ENCODE data around the gene PALLD. TPM values are rescaled to one million over a fixed set of nuclear protein-coding genes. Genes with fewer than 3 reads are reported as not detected.
A peak's percentile ranks its signal among the peaks of the same experiment; 100 is the strongest.

Gene PALLD
- total RNA-seq, 1 experiment from 2014 or later = 9.0 TPM

DNA sequence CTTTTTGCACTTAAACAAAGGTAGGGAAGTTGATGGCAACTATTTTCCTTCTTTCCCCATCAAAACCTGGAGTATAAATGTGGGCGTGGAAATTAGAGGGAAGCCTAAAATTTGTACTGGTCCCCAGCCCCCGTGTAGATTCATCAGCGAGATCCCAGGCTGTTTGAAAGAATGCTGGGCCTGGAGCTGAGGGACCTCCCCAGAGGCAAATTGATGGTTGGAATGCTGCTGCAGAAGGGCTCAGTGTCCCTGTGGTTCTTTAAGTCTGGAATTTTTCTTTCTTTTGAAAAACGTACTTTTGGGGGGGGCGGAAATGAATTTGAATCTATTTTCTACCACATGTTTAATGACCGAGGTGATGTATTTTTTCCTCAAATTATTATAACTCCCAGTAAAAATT lies 316.0 kb downstream of the PALLD start:
- Histone ChIP-seq H3K4me3 (ENCODE audit: insufficient read depth, low read depth, low read length) (no peak overlapping the region), H3K36me3 (replicated peaks; ENCODE audit: control insufficient read depth, insufficient read depth, low read length) (no peaks in the 10 kb centered on the region), H3K27me3 (ENCODE audit: control insufficient read depth, insufficient read depth, low read length) (no peaks in the 10 kb centered on the region; the same call in 1 of the 2 replicates)
- peak; percentile 44 for DNase-seq

DNA sequence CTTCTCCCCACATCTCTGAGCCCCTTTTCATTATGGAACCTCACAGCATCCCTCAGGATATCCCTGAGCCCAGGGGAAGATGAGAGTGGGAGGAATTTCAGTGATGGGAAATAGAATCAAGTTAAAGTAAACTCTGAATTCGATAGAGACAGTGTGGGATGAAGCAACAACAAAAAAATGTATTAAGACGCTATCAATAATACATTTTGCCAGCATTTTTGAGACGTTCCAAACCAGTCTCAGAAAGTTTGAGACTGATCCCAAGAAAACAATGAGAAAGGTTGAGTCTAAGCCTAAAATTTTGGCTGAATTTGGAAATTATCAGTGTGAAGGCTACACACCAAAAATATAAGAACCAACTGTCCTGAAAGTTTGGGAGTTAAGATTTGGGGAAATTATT lies 317.0 kb downstream of the PALLD start:
- no peak overlapping the region for H3K4me3 ChIP-seq (ENCODE audit: insufficient read depth, low read depth, low read length)
- no peak for DNase-seq
- no peaks in the 10 kb centered on the region for H3K36me3 ChIP-seq (replicated peaks; ENCODE audit: control insufficient read depth, insufficient read depth, low read length)
- no peaks in the 10 kb centered on the region; the same call in 1 of the 2 replicates for H3K27me3 ChIP-seq (ENCODE audit: control insufficient read depth, insufficient read depth, low read length)

DNA sequence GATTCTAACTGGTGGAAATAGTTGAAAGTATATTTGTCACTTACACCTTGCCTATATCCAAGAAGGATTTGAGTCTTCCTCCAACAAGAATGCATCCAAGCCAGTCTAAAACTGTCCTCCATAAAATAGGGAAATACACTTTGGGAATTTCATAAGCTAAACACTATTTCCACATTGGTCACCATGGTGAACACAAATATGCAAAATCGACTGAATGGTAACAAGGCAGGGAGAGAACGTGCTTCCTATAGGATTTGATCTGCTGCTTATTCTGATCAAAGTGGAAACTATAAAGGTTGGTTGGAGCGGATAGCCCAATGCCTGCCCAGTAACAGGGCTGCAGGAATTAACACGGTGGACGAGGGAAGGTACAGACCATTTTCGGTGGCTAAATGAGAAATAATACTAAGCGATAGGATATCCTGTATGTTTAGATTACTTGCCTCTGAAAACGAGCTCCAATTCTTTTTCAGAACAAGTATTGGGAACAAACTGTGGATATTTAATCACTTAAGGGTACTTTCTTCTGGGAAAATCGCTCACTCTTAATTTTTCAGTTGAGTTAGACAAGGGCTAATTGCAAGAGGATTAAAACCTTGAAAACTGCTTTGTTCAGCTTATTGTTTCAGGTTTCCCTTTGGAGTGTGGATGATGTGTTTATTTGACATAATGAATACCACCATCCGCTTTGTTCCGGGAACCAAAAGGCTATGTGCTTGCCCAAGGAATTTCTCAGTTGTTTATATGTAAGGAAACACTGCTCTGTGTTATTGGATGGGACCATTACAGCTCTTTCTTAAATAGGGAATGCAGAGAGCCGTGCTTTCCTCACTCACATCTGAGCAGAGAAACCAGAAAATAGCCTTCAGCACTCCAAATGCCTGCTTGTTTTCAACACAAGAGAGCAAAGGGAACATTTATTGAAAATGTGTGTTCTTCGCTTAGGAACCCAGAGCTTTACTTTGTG lies 318.8 kb downstream of the PALLD start:
- no peaks in the 10 kb centered on the region; the same call in 1 of the 2 replicates for H3K27me3 ChIP-seq (ENCODE audit: control insufficient read depth, insufficient read depth, low read length)
- H3K36me3 ChIP-seq (replicated peaks; ENCODE audit: control insufficient read depth, insufficient read depth, low read length) = no peaks in the 10 kb centered on the region
- H3K4me3 ChIP-seq (ENCODE audit: insufficient read depth, low read depth, low read length) = no peak overlapping the region
- no peak for DNase-seq

DNA sequence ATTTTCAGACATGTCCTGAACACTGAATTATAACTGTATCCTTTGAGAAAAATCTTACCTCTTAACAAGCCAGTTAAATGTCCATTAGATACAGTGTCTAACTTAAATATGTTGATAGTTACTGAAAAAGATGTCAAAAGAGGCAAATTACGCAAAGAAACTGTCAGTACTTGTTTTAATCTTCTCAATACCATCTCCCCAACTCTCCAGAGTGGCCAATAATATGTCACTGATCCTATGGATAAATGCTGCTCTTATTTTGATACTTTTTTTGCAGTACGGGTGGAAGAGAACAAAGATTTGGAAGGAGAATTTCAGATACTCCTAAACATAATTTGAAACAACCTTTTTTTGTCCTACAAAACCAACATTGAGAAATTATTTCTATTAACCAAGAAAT lies 320.5 kb downstream of the PALLD start:
- Histone ChIP-seq H3K4me3 (ENCODE audit: insufficient read depth, low read depth, low read length) (no peak overlapping the region), H3K36me3 (replicated peaks; ENCODE audit: control insufficient read depth, insufficient read depth, low read length) (no peaks in the 10 kb centered on the region), H3K27me3 (ENCODE audit: control insufficient read depth, insufficient read depth, low read length) (no peaks in the 10 kb centered on the region)
- DNase-seq = no peak

DNA sequence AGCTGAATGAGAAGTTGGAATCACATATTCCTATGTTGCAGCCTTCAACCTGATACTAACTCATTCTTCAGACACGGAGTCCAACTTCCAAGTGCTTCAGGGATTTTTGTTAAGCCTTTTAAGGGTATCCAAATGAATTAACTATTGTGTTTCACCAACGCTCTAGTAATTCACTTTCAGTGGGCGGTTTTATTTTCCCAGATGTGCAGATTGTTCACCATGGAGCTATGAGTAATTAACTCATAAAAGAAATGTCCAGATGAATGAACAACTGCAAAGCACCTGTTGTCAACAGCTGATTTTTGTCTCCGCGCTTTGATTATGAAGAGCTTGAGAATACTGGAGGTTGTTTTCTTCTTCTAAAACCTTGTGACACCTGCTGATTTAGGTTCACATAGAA lies 325.6 kb downstream of the PALLD start:
- no peak overlapping the region for H3K4me3 ChIP-seq (ENCODE audit: insufficient read depth, low read depth, low read length)
- H3K36me3 ChIP-seq (replicated peaks; ENCODE audit: control insufficient read depth, insufficient read depth, low read length) = no peaks in the 10 kb centered on the region
- H3K27me3 ChIP-seq (ENCODE audit: control insufficient read depth, insufficient read depth, low read length) = no peaks in the 10 kb centered on the region
- DNase-seq = no peak

DNA sequence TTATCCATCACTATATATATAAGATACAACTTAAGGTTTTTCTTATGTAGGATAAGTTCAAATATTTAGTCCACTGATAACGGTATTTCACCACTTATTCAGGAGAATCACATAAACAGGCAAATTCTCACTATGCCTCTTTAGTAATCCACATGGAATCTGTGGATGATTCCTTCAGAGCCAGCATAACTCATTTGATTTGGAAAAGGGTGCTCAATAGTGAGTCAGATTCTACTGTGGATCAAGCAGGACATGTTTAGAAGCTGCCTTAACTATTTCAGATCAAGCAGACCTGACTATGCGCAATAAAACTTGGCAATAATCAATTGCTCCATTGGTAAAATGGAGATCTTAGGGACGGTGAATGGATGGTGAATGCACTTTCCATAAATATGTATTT lies 329.1 kb downstream of the PALLD start:
- peaks cover 2% of the 10 kb centered on the region; the same call in 1 of the 2 replicates for H3K27me3 ChIP-seq (ENCODE audit: control insufficient read depth, insufficient read depth, low read length)
- no peak overlapping the region for H3K4me3 ChIP-seq (ENCODE audit: insufficient read depth, low read depth, low read length)
- DNase-seq = no peak
- H3K36me3 ChIP-seq (replicated peaks; ENCODE audit: control insufficient read depth, insufficient read depth, low read length) = no peaks in the 10 kb centered on the region

DNA sequence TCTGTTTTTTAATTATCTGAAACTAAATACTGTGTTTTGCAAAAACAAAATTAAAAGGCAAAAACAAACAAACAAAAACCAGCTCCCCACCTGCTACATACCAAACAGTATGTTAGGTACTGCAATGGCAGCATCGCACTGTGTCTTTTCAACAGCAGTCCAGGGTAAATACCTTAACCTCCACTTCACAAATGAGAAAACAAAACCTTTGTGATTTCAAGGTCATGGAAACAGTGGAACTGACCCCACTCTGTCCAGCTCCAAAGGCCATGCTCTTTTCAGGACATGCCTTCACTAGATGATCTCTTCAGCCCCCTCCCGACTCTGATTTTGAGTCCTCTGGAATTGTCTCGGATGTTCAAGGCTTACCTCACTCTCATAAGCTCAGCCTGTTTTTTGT lies 329.8 kb downstream of the PALLD start:
- Histone ChIP-seq H3K36me3 (replicated peaks; ENCODE audit: control insufficient read depth, insufficient read depth, low read length) (no peaks in the 10 kb centered on the region), H3K4me3 (ENCODE audit: insufficient read depth, low read depth, low read length) (no peak overlapping the region), H3K27me3 (ENCODE audit: control insufficient read depth, insufficient read depth, low read length) (peaks cover 4% of the 10 kb centered on the region; the same call in 1 of the 2 replicates)
- DNase-seq = no peak

DNA sequence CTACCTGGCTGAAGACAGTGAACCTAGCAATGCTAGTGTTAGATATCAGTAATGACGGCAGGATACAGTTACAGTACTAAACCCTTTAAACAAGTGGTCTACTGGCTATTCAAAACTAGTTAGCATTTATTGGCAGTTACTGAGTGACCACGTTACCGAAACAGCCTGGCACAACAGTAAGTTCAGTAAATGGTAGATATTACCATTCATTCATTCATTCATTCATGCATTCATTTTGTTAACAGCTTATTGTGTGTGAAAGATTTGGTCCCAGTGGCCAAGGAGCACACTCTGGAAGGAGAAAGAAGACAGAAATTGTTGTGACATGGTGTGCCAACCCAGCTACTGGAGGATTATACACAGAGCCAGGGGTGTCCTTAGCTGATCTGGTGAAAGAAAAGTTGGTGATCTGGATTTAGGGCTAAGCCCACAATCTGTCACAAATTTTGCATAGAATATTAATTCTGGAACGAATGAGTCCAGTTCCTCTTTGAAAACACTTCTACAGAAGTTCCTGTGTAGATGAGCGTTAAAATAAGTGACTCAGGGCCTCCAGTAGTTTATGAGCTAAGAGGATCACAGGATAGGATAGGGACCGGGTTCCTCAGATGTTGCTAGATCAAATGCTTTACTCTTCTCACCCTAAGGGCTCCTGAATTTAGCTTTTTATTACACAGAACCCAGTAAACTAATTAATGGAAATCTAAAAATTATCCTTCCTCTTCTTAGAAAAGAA lies 334.1 kb downstream of the PALLD start:
- DNase-seq = no peak
- H3K4me3 ChIP-seq (ENCODE audit: insufficient read depth, low read depth, low read length) = no peak overlapping the region
- no peaks in the 10 kb centered on the region for H3K36me3 ChIP-seq (replicated peaks; ENCODE audit: control insufficient read depth, insufficient read depth, low read length)
- peaks cover 10% of the 10 kb centered on the region for H3K27me3 ChIP-seq (ENCODE audit: control insufficient read depth, insufficient read depth, low read length)

DNA sequence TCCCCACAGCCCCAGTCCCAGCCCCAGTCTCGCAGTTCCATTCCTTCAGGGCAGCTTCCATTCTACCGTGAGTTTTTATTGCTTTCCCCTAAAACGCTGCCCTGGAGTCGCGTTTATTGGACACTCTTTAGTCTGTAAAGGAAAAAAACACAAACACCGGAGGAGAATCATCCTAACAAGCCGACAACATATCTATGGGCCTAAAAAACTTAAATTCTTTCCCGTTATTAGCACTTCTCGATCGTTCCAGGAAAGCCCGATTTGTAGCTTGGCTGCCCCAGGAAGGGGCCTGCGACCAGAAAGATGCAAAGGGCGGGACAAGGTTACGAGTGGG lies 334.7 kb downstream of the PALLD start:
- Histone ChIP-seq H3K36me3 (replicated peaks; ENCODE audit: control insufficient read depth, insufficient read depth, low read length) (no peaks in the 10 kb centered on the region), H3K27me3 (ENCODE audit: control insufficient read depth, insufficient read depth, low read length) (peaks cover 10% of the 10 kb centered on the region), H3K4me3 (ENCODE audit: insufficient read depth, low read depth, low read length) (peak overlapping the region; percentile 78)
- peak; percentile 25 for DNase-seq

DNA sequence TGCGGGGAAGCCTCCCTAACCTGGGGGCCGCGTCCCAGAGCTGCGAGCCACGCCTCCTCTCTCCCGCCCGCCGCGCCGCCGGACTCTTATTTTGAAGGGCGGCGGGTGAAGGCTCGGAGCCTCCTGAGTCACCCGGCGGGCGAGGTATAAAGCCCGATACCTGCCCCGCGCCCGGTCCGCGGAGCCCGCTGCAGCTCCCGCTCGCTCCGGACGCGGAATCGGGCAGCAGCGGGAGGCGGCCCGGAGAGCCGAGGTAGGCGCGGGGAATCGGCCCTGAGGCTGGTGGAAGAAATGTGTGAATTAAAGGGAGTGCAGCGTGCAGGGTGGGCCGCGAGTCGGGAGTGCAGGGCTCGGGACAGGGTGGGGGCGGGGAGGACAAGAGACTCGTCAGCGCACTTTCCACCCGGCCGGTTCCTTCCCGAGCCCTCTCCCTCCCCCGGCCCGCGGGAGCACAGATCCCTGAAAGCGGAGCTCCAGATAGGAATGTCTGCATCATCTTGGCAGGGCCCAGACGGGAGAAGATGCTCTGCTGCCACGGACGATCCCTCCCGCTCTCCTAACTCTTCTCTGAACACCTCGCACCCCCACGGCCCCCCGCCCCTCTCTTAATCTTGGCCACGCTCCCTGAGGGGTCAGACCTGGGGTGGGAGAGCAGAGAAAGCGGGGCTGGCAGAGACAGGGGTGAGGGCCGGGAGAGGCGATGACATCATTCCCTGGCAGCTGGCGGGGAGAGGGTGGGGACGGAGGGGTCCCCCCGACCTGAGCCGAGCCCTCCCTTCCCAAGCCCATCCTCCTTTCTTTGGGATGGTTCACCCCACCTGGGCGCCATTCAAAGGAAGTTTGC lies 335.3 kb downstream of the PALLD start:
- no peaks in the 10 kb centered on the region for H3K36me3 ChIP-seq (replicated peaks; ENCODE audit: control insufficient read depth, insufficient read depth, low read length)
- peaks cover 10% of the 10 kb centered on the region for H3K27me3 ChIP-seq (ENCODE audit: control insufficient read depth, insufficient read depth, low read length)
- peak; percentile 92 for DNase-seq
- peak overlapping the region; percentile 78 for H3K4me3 ChIP-seq (ENCODE audit: insufficient read depth, low read depth, low read length)

DNA sequence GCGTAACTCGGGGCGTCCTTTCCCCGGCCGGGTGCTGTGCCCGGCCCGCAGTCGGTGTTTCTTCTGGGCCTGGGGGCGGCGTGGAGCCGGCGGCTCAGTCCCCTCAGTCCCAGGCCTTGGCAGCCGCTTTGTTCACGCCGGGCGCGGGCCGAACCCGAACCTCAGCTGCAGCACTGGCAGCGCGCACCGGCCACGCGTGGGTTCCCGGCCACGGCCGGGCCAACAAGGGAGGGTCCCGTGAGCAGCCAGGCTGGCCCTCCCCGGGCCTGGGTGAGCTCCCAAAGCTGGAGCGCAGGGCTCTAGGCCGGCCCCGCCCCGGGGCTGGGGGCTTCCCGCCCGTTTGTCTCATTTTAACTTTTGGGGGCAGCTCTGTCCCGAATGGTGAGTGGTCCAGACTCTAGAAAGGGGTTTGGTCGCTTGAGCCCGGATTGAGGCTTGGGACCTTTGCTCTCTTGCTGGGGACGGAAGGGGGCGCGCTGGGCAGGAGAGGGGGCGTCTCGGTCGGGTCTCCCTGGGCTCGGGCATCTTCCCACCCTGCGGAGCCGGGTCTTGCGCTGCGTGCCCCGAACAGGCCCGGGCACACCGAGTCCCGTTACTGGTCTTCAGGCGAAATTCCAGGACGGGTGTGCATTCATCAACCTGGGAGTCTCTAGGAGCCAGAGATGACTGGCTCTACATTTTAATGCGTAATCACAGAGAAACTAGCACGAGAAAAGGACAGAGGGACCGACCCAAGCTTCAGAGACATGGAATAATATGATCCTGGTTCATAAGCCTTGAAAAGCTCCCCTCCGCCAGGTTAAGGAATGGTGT lies 336.1 kb downstream of the PALLD start:
- DNase-seq = peak; percentile 84
- Histone ChIP-seq H3K36me3 (replicated peaks; ENCODE audit: control insufficient read depth, insufficient read depth, low read length) (no peaks in the 10 kb centered on the region), H3K4me3 (ENCODE audit: insufficient read depth, low read depth, low read length) (peak overlapping the region; percentile 78), H3K27me3 (ENCODE audit: control insufficient read depth, insufficient read depth, low read length) (peaks cover 10% of the 10 kb centered on the region)

DNA sequence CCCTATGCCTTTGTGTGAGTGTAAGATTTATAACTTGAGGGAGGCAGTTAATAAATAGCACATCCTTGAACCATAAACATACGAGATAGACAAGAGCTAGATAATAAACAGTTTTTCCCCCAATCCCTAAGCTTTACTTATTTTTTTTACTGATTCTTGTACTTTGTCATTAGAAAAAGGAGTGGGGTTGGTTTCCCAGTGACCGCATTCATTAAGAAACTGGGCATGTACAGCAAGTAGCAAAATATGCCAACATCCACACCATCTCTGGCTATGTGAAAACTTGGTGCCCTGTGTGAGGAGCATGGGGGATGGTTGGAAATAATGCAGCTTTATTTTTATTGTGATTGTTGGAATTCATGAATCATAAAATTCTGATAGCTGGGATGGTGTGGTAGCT lies 337.0 kb downstream of the PALLD start:
- Histone ChIP-seq H3K4me3 (ENCODE audit: insufficient read depth, low read depth, low read length) (no peak overlapping the region), H3K36me3 (replicated peaks; ENCODE audit: control insufficient read depth, insufficient read depth, low read length) (no peaks in the 10 kb centered on the region), H3K27me3 (ENCODE audit: control insufficient read depth, insufficient read depth, low read length) (peaks cover 10% of the 10 kb centered on the region)
- DNase-seq = no peak

DNA sequence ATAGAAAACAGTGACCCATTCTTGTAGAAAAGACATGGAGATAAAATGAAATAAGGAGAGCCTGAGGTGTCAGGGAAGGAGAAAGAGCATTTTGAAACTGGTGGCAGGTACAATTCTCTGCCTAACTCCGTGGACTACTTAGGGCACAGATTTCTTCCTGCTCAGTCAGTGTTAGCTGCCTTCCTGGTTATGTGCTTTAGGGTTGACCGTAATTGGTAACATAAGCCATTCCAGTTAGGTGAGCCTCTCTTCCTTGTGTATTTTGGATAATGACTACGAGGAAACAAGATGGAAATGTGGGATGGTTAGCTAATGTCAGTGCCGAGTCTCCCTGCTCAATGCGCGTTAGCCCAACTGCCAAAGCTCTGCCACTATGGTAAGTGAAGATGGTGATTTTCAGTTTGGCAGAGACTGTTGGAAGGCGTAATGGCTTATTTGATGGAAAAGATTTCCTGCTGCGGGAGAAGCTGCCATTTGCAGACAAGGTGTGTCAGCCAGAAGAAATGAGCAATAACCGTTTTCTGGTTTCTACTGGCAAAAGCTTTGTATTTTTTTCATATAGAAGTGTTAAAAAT lies 339.1 kb downstream of the PALLD start:
- DNase-seq = no peak
- H3K36me3 ChIP-seq (replicated peaks; ENCODE audit: control insufficient read depth, insufficient read depth, low read length) = no peaks in the 10 kb centered on the region
- peaks cover 8% of the 10 kb centered on the region for H3K27me3 ChIP-seq (ENCODE audit: control insufficient read depth, insufficient read depth, low read length)
- H3K4me3 ChIP-seq (ENCODE audit: insufficient read depth, low read depth, low read length) = no peak overlapping the region

All from H7 (cell line).